Breast epithelium (tissue), 4 donors: Measurements from ENCODE around the gene SHH. TPM values are rescaled to one million over a fixed set of nuclear protein-coding genes. Genes with fewer than 3 reads are reported as not detected.

Experiments used
- DNase-seq, 2 donors: peaks; one replicate each; pipeline ENCODE4 v3.0.0-alpha.2; 2019; ENCODE audit warnings: low spot score in 2 of 2
- H3K27ac ChIP-seq, 2 donors: fragments of 200-600 bp; sonication (generic) in 1 of 2; one replicate each; pipeline ENCODE4 v1.5.1; 2016 to 2019; ENCODE audit warnings: mild to moderate bottlenecking in 1 of 2
- H3K27me3 ChIP-seq, 2 donors: fragments of 200-600 bp; sonication (generic) in 1 of 2; one replicate each; pipeline versions ENCODE4 v1.5.1 to v1.6.0; 2017 to 2019; ENCODE audit warnings: control low read depth in 1 of 2, mild to moderate bottlenecking in 1 of 2
- H3K36me3 ChIP-seq: fragments of 200-600 bp; one replicate; pipeline ENCODE4 v1.5.1; 2019
- H3K4me1 ChIP-seq, 2 donors: fragments of 200-600 bp; sonication (generic); one replicate each; pipeline ENCODE4 v1.5.1; 2016 to 2019; ENCODE audit warnings: control low read depth in 1 of 2
- H3K4me3 ChIP-seq, 3 donors: fragments of 200-600 bp; sonication (generic); 1 replicate in 2 of 3; 2 replicates in 1 of 3; pipeline ENCODE4 v1.5.1; 2016 to 2019; ENCODE audit warnings: mild to moderate bottlenecking in 3 of 3, moderate library complexity in 2 of 3
- H3K9me3 ChIP-seq, 2 donors: fragments of 200-600 bp; sonication (generic) in 1 of 2; one replicate each; pipeline ENCODE4 v1.5.1; 2016 to 2019; ENCODE audit warnings: control low read depth in 1 of 2
- POLR2A ChIP-seq: fragments of 450-650 bp; IDR thresholded peaks from one replicate; pipeline ENCODE4 v1.6.1; 2016; ENCODE audit warnings: antibody characterized with exemption, mild to moderate bottlenecking, moderate library complexity
- POLR2AphosphoS5 ChIP-seq, 3 donors: sonication (generic); formaldehyde crosslinking; IDR thresholded peaks; one replicate each; pipeline ENCODE4 v1.6.1; 2017; ENCODE audit warnings: antibody characterized with exemption in 3 of 3
- intact Hi-C: fragments of 100-400 bp; cut with DNase I; formaldehyde crosslinking; loops from one replicate; pipeline ENCODE4 v1.15.1; 2023; ENCODE audit warnings: low total_unique reads
- total RNA-seq, 3 donors: library from RNA; depleted of rRNA; stranded (reverse); fragments of >200 nt; gene quantifications; one replicate each; pipeline ENCODE4 v1.1.0, GENCODE V29; 2016
- TF ChIP-seq, protein P1 (sequence below), 3 donors: fragments of 450-650 bp; IDR thresholded peaks; one replicate each; pipeline ENCODE4 v1.5.1; 2016 to 2017; ENCODE audit warnings: antibody characterized with exemption in 3 of 3, mild to moderate bottlenecking in 3 of 3, moderate library complexity in 3 of 3

SHH gene
- total RNA-seq, 3 donors from 2014 or later, result not detected

DNA sequence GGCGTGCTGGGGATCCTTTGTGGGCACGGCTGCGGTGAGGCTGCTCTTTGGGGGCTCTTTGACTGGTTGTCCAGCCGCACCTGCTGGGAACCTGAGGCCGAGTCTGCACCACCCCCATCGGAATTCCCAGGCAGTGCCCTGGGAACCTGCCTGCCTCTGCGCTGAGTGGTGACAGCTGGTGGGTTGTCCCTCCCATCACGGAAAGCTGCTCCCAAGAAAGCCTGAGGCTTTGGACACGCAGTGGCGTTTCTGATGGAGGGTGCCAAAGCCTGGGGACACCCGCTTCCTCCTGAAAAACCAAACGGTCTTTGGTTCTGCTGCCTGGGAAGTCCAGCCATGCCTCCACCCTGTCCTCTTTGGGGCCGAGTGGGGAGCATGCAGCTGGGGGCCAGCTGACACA is 21.4 kb upstream of the SHH start:
- H3K27me3 ChIP-seq, result peaks cover 0 to 31% of the 10 kb centered on the region in 2 donors
- no peak for DNase-seq
- no peak overlapping the region for H3K4me3 ChIP-seq
- no peaks in the 10 kb centered on the region for H3K4me1 ChIP-seq
- TF ChIP-seq POLR2AphosphoS5 (IDR thresholded peaks at IDR 0.05) (no peak), POLR2A (no peak)
- TF ChIP-seq, protein P1, sequence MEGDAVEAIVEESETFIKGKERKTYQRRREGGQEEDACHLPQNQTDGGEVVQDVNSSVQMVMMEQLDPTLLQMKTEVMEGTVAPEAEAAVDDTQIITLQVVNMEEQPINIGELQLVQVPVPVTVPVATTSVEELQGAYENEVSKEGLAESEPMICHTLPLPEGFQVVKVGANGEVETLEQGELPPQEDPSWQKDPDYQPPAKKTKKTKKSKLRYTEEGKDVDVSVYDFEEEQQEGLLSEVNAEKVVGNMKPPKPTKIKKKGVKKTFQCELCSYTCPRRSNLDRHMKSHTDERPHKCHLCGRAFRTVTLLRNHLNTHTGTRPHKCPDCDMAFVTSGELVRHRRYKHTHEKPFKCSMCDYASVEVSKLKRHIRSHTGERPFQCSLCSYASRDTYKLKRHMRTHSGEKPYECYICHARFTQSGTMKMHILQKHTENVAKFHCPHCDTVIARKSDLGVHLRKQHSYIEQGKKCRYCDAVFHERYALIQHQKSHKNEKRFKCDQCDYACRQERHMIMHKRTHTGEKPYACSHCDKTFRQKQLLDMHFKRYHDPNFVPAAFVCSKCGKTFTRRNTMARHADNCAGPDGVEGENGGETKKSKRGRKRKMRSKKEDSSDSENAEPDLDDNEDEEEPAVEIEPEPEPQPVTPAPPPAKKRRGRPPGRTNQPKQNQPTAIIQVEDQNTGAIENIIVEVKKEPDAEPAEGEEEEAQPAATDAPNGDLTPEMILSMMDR (IDR thresholded peaks at IDR 0.05), result no peak
- no peaks in the 10 kb centered on the region for H3K9me3 ChIP-seq
- H3K36me3 ChIP-seq, result no peaks in the 10 kb centered on the region
- intact Hi-C loops, result no loop called here
- no peak overlapping the region for H3K27ac ChIP-seq

DNA sequence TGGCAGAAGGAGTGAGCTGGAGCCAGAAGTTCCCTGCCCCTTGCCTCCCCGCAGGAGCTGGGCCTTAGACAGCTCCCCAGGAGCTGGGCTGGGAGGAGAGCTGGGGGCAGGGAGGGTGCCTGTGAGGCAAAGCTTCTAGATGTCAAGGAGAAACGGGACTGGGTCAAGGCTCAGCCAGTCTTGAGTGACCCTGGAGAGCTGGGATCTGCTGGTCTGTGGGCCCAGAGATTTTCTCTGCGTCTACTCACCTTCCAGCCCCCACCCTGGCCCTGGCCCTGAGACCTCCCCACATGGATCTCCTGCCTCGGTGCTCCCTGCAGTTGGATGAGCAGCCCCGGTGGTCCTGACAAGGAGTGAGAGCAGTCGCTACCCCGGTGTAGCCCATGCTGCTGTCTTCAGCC is 20.3 kb upstream of the SHH start:
- Histone ChIP-seq H3K9me3 (no peaks in the 10 kb centered on the region), H3K27ac (no peak overlapping the region), H3K27me3 (peaks cover 0 to 31% of the 10 kb centered on the region in 2 donors), H3K36me3 (no peaks in the 10 kb centered on the region), H3K4me3 (no peak overlapping the region), H3K4me1 (no peaks in the 10 kb centered on the region)
- intact Hi-C loops, result no loop called here
- no peak for DNase-seq
- TF ChIP-seq POLR2AphosphoS5 (IDR thresholded peaks at IDR 0.05) (no peak), POLR2A (no peak)
- TF ChIP-seq, protein P1 (IDR thresholded peaks at IDR 0.05), result no peak

DNA sequence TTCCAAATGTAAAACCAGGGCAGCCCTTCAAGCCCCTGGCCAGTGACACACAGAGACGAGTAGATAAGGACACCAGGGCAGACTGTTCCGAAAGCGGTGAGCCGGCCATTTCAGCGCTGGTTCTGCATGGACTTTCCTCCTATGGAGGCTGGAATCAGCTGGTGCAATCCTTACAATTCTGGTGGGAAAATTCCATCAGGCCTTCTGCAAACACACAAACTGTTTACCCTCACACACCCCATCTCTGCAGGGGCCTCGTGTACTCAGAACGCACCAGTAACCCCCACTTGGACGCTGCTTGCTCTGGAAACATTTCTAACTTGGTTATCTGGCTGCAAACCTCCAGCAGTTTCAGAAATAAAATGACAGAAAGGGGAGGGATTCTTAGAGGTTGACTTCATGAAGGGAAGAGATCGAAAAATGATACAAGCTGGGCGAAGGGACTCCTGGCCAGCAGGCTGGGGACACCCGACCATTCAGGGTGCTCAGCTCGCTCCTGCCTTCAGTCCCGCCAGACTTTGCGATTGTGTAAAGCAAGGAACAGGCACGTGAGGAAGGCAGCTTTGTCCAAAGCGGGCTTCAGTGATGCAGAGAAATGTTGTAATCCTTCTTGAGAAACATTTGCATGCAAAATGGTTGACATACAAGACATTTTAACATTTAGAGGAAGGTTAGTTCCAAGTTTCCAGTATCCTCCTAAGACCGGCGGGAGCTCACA is 19.7 kb upstream of the SHH start:
- H3K27me3 ChIP-seq, result peaks cover 0 to 29% of the 10 kb centered on the region in 2 donors
- intact Hi-C loops, result no loop called here
- no peaks in the 10 kb centered on the region for H3K9me3 ChIP-seq
- H3K27ac ChIP-seq, result no peak overlapping the region
- H3K4me1 ChIP-seq, result no peaks in the 10 kb centered on the region
- no peak for DNase-seq
- H3K4me3 ChIP-seq, result no peak overlapping the region
- no peaks in the 10 kb centered on the region for H3K36me3 ChIP-seq
- TF ChIP-seq POLR2AphosphoS5 (IDR thresholded peaks at IDR 0.05), result no peak
- TF ChIP-seq POLR2A, result no peak
- TF ChIP-seq, protein P1 (IDR thresholded peaks at IDR 0.05), result no peak

DNA sequence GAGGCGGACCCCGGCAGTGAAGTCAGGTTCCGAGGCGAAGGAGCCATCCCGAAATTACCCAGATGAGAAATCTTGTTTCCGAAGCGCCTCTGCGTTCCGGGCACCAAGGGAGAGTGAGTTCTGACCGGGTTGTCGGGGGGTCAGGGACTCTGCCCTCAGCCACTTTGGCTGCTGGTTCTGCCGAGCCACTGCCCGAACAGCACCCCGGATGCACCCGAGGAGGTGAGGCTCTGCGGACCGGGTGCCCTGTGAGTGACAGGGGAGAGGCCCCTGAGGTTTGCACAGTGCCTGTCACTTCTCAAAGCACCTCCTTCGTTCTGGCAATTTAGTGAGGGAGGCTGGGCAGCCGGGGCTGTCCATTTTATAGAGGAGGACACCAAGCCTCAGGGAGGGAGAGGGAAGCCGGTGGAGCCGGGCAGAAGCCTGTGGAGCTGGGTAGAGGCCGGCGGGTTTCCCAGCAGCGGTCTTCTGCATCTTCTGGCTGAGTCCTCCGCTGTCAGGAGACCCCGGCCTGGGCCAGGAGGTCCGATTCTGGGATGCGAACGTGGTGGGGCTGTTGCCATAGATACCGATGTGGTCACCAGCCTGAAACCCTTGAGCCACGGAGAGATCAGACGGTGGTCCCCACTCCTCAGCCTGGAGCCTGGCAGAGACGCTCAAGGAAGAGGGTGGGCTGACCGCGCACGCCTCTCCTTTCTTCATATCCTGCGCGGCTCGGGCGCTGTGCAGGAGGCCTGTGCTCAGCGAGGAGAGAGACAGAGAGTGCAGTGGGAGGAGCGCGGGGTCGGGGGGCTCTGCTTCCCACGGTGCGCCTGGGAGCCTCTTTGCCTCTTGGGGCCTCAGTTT is 18.9 kb upstream of the SHH start:
- Histone ChIP-seq H3K27ac (no peak overlapping the region), H3K27me3 (peaks cover 0 to 21% of the 10 kb centered on the region in 2 donors), H3K9me3 (no peaks in the 10 kb centered on the region), H3K4me3 (no peak overlapping the region), H3K36me3 (no peaks in the 10 kb centered on the region), H3K4me1 (no peaks in the 10 kb centered on the region)
- intact Hi-C loops, result no loop called here
- TF ChIP-seq POLR2AphosphoS5 (IDR thresholded peaks at IDR 0.05), result no peak
- DNase-seq, result no peak

GRCh38 chr7:155829796-155830470 is 17.7 kb upstream of the SHH start:
- intact Hi-C loops, result no loop called here
- H3K9me3 ChIP-seq, result no peaks in the 10 kb centered on the region
- TF ChIP-seq, protein P1 (IDR thresholded peaks at IDR 0.05), result no peak
- H3K4me1 ChIP-seq, result no peaks in the 10 kb centered on the region
- H3K4me3 ChIP-seq, result no peak overlapping the region
- H3K27me3 ChIP-seq, result peaks cover 0 to 24% of the 10 kb centered on the region in 2 donors
- no peaks in the 10 kb centered on the region for H3K36me3 ChIP-seq
- DNase-seq, result no peak
- no peak overlapping the region for H3K27ac ChIP-seq
